GM20431 (cell line): ENCODE results near the gene RNF181.
"Not testable (repeated sequence)": the region's sequence is repeated elsewhere in the genome, so short reads cannot be mapped to it uniquely, and the experiment has no call there.

ENCODE experiments used
- in situ Hi-C: fragments of 300-500 bp; cut with MseI, MboI; formaldehyde crosslinking; loops from one replicate; pipeline ENCODE4 v1.15.0; 2020; ENCODE audit warnings: low sequenced_read_pairs; ENCODE audit not compliant: unreplicated experiment

RNF181 gene, protein sequence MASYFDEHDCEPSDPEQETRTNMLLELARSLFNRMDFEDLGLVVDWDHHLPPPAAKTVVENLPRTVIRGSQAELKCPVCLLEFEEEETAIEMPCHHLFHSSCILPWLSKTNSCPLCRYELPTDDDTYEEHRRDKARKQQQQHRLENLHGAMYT

GRCh38 chr2:85595301-85596025 is at the start of gene RNF181:
RNF181 (plus strand) TSS chr2:85595745; CDS start chr2:85595764, 19 bp downstream.
- in situ Hi-C loops: no loop called here

- in situ Hi-C loops: no loop called here
Measured at GRCh38 chr2:85545780-85546240, 49.7 kb upstream of the RNF181 start.

DNA sequence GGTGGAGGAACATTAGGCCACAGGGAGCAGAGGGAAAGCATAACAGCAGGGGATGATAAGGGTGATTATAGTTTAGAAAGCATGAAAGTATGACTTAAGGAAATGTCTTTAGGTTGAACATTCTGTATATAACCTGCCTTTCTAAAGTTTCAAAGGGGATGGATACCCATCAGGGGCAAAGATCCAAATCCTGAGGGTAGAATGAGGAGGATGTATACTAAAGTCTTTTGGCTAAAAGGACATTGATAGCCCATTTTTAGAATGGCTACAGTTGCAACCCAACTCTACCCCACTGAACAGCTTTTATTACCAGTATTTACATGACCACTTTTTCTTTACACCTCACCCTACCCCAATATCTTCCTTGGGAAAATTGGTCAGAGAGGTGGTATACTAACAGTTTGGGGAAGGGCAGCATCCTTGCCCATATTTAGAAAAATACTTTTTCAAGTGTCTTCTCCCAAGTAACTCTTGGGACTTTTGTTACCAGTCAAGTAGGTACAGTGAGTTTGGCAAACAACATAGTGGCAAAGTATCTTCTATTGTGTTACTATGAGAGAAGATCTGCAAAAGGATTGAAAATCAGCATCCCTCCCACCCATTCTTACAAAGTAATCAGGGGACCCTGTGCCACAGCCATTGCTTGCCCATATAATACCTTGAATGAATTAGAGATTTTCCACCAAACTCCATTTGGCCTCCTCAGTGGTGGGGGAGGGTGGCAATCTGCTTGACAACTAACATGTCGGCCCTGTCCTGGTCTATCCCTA is 48.3 kb upstream of the RNF181 start:
- in situ Hi-C loops: no loop called here

DNA sequence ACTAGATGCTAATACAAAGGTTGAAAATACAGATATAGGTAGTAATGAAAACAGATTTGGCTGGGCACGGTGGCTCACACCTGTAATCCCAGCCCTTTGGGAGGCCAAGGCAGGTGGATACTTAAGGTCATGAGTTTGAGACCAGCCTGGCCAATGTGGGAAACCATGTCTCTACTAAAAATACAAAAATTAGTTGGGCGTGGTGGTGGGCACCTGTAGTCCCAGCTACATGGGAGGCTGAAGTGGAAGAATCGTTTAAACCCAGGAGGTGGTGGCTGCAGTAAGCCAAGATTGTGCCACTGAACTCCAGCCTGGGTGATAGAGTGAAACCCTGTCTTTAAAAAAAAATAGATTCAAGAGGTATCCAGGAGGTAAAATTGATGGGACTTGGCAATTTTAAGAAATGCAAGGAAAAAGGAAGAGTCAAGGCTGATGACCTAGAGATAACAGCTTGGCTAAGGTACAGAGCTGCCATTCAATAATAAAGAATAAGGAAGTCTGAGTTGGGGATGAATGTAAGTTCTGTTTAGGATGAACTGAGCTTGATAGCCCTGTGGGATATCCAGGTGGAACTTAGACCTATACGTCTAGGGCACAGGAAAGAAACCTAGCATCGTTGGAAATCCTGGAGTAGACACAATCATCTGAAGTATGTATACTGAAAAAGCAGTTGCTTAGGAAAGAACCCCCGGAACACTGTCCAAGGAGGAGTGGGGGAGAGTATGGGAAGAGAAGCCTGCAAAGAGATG is 47.5 kb upstream of the RNF181 start:
- in situ Hi-C loops: no loop called here

DNA sequence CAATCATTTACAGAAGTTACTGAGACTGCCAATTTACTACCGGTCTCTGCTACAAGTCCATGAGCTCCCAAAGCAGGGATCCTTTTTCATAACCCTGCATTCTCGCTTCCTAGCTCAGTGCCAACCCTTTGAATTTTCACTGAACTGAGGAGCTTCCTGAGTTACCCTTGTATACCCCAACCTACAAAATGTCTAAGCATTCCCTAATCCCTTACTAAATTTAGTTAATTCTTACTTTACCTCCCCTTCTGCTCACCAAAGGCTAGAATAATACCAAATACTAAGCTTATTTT is 47.0 kb upstream of the RNF181 start:
- in situ Hi-C loops: no loop called here

DNA sequence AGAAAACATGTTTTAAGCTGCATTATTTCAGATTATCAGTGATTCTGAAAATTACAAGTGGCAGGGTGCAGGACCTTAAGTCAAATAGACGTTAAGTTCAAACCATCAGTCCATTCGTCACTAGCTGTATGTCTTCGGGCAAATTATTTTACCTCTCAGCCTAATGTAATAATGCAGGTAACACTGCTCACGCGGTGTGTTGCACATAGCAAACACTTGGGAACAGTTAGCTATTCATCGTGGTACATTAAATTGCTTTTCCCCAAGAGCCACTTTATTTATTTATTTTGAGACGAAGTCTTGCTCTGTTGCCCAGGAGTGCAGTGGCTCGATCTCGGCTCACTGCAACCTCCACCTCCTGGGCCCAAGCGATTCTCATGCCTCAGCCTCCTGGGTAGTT is 46.5 kb upstream of the RNF181 start:
- in situ Hi-C loops: no loop called here

DNA sequence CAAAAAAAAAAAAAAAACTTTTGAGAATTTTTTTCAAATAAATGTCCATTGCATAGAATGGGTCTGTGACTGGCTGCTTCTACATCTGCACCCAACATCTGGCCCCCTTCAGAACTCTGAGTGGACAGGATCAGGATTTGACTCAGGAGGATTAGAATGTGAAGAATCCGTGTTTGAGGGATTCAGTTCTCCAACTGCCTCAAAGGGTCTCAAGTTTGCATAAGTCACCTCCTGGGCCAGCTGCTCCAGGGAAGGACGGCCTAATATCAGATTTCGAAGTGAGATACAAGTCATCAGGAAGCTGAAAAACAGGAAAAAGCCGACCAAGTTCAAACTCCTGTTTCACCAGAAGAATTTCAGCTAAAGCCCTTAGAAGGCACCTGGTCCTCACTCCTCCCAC is 45.7 kb upstream of the RNF181 start:
- in situ Hi-C loops: loop anchor here (10.0 kb wide), 1 partner anchor 125 kb away; no protein-coding TSS in a partner anchor

GRCh38 chr2:85550486-85550885 is 45.1 kb upstream of the RNF181 start:
- in situ Hi-C loops: loop anchor here (10.0 kb wide), 1 partner anchor 126 kb away; no protein-coding TSS in a partner anchor

DNA sequence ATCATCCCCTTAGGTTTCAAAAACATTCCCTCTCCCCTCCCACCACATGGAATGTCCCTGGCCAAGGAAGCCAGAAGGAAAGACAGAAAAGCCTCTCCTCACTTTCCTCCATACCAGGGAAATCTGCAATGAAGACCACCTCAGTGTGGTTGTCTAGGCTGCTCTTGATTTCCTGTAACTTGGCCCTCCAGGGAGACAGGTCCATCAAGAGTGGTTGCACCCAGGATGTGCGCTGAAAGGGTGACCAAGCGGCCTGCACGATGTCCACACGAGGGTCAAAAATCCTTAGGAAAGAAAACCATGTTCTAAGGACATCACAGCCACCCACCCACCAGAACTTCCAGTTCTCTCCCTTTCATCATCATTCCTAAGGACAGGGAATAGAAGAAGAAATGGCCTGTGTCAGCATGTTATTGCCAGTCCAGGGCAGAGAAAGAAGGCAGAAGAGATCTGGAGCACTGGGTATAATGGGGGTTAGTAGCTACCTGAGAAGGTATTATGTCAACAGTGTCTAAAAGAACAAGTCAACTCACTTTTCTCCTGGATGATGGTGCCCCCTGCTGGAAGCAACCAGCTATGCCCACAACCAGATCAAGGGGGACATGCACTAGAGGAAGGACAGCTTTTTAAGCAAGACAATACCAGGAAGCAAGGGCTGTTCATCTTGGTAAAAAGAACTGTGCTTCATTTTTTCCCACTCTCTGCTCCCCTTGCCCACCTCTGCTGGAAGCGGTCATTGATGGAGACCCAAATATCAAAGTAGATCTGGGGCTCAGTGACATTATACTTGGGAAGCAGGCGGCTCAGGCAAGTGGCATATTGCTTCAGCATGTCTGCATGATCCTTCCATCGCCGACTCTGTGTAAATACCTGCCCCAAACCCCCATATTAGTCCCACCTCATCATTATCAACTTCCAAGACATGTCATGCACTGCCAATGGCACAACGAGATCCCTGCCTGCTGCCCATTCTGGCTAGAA is 43.6 kb upstream of the RNF181 start:
- in situ Hi-C loops: loop anchor here (10.0 kb wide), 1 partner anchor 127 kb away; no protein-coding TSS in a partner anchor

DNA sequence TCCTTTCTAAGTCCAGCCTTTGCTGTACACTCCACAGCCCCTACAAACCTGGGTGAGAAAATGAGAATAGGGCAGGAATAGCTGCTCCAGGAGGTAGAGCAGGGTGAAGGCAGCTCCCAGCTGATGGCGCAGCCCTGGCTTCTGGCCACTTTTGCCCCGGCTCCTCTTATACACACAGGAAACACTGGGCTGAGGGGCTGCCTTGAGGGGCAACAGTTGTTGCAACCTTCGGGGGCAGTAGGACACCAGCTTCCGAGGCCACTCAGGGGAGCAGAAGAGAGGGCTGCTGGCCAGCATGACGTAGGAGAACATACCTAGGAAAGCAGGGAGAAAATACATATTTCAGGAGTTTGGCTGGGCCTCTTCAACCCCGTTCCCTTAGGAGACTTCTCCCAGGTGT is 42.4 kb upstream of the RNF181 start:
- in situ Hi-C loops: loop anchor here (10.0 kb wide), 1 partner anchor 128 kb away; no protein-coding TSS in a partner anchor

- in situ Hi-C loops: loop anchor here (10.0 kb wide), 1 partner anchor 130 kb away; no protein-coding TSS in a partner anchor
Measured at GRCh38 chr2:85554980-85555612, 40.4 kb upstream of the RNF181 start.

DNA sequence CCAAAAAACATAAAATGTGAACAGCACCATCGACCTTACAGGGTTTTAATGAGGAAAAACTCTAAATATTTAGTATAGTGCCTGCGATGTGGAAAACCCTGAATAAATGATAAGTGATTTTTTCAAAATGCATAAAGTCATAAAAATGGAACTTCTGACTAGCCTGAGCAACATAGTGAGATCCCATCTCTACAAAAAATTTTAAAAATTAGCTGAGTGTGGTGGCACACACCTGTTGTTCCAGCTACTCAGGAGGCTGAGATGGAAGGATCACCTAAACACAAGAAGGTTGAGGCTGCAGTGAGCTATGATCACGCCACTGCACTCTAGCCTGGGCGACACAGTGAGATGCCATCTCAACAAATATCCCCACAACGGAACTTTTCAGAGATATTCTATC is 38.4 kb upstream of the RNF181 start:
- in situ Hi-C loops: loop anchor here (10.0 kb wide), 1 partner anchor 132 kb away; no protein-coding TSS in a partner anchor

- in situ Hi-C loops: loop anchor here (10.0 kb wide), 1 partner anchor 133 kb away; no protein-coding TSS in a partner anchor
Measured at GRCh38 chr2:85558160-85558559, 37.4 kb upstream of the RNF181 start.

DNA sequence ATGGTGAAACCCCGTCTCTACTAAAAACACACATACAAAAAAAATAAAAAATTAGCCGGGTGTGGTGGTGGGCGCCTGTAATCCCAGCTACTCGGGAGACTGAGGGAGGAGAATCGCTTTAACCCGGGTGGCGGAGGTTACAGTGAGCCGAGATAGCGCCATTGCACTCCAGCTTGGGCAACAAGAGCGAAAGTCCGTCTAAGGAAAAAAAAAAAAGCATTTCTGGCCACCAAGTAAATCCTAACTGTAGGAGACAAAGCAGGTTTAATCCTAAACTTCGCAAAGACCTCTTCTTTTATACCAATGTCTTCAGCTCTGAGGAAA is 35.2 kb upstream of the RNF181 start:
- in situ Hi-C loops: not testable (repeated sequence)

- in situ Hi-C loops: no loop called here
Measured at GRCh38 chr2:85560812-85561279, 34.7 kb upstream of the RNF181 start.

GRCh38 chr2:85561280-85562212 is 34.0 kb upstream of the RNF181 start, which contains the start of gene GGCX:
GGCX (minus strand) TSS chr2:85561493; CDS start chr2:85561428, 65 bp downstream.
- in situ Hi-C loops: no loop called here

GRCh38 chr2:85564144-85564563 is 31.4 kb upstream of the RNF181 start:
- in situ Hi-C loops: no loop called here
